Heart left ventricle (tissue), 13 donors: ENCODE data around the gene TJAP1.

Source experiments
- POLR2A ChIP-seq, 2 donors: fragments of 450-650 bp; IDR thresholded peaks; one replicate each; pipeline ENCODE4 v1.6.1; 2017; ENCODE audit warnings: antibody characterized with exemption in 2 of 2, mild to moderate bottlenecking in 2 of 2, moderate library complexity in 2 of 2
- TF ChIP-seq, protein P1 (sequence below), 12 donors: fragments of 200-600 bp; sonication (generic) in 4 of 12; IDR thresholded peaks; one replicate each; pipeline versions ENCODE4 v1.5.0 to v1.8.0; 2018 to 2022; ENCODE audit warnings: antibody characterized with exemption in 12 of 12, mild to moderate bottlenecking in 5 of 12
- donor health status: ischemic (EF 13 %, LVEDD 7.1; RV severe dilation, severe dysfunction).
- donor health status: DM: no; HTN: yes; CAD: no.
- donor health status: DM: no; HTN: no; CAD: no.
- donor health status: ischemic (EF 25% LVEDD 6.9; RV normal size, moderate dysfunction).
- donor health status: ischemic (EF 25% LVEDD 5.7; RV mildly dilated, moderate dysfunction).
- donor health status: ischemic (EF 35%, LVEDD 5.7; RV mildly dilated, moderate dysfunction).
- donor health status: nonischemic (EF 11% LVEDD 7.7; RV severe dilation, severe dysfunction).
- donor health status: DM: yes; HTN: yes; CAD: no.
- donor health status: PGD.
- donor health status: ischemic (EF 29% LVEDD 5.4; RV normal size, mild dysfunction).
- donor health status: nonischemic (EF 23%, LVEDD 6.1; RV moderate dilation, normal function).

DNA sequence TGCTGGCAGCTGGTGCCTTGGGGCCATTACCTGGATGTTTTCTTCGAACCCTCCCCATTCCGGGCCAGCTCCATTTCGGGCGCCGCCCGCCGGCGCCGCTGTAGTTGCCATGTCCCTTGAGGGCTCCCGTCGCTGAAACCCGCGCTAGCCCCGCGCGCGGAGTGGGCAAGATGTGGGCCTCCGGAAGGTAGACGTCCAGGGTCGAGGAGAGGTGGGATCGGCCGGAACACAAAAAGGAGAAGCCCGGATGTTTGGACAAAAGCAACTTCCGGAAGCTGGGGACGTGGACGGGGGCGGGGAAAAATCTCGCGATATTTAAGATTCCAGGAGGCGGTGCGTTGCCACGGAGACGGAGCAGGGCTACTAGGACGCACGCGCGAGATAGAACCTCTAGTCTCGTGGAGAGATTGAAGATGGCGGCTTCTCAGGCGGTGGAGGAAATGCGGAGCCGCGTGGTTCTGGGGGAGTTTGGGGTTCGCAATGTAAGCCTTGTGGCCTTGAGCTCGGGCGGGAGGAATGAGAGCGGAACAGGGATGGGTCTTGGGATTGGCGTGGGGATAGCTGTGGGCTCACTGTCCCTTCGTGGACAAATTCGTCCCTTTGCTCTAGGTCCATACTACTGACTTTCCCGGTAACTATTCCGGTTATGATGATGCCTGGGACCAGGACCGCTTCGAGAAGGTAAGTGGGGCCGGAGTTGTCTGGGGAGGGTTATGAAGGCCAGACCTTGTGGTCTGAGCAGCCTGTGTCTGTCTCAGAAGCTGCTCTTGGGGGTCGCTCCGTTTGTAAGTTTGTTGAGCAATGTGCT is 39.5 kb downstream of the TJAP1 start, which contains the start of the genes POLR1C and YIPF3:
- TF ChIP-seq, protein P1, sequence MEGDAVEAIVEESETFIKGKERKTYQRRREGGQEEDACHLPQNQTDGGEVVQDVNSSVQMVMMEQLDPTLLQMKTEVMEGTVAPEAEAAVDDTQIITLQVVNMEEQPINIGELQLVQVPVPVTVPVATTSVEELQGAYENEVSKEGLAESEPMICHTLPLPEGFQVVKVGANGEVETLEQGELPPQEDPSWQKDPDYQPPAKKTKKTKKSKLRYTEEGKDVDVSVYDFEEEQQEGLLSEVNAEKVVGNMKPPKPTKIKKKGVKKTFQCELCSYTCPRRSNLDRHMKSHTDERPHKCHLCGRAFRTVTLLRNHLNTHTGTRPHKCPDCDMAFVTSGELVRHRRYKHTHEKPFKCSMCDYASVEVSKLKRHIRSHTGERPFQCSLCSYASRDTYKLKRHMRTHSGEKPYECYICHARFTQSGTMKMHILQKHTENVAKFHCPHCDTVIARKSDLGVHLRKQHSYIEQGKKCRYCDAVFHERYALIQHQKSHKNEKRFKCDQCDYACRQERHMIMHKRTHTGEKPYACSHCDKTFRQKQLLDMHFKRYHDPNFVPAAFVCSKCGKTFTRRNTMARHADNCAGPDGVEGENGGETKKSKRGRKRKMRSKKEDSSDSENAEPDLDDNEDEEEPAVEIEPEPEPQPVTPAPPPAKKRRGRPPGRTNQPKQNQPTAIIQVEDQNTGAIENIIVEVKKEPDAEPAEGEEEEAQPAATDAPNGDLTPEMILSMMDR (IDR thresholded peaks at IDR 0.05), result no peak
- TF ChIP-seq POLR2A (IDR thresholded peaks at IDR 0.05), result peak in 1 of 2 donors; percentile 73
